ENCODE data around the gene KAZN.

GRCh38 chr1:14774225-14774624, 175.7 kb downstream of the KAZN start:
- TF ChIP-seq, protein P1, sequence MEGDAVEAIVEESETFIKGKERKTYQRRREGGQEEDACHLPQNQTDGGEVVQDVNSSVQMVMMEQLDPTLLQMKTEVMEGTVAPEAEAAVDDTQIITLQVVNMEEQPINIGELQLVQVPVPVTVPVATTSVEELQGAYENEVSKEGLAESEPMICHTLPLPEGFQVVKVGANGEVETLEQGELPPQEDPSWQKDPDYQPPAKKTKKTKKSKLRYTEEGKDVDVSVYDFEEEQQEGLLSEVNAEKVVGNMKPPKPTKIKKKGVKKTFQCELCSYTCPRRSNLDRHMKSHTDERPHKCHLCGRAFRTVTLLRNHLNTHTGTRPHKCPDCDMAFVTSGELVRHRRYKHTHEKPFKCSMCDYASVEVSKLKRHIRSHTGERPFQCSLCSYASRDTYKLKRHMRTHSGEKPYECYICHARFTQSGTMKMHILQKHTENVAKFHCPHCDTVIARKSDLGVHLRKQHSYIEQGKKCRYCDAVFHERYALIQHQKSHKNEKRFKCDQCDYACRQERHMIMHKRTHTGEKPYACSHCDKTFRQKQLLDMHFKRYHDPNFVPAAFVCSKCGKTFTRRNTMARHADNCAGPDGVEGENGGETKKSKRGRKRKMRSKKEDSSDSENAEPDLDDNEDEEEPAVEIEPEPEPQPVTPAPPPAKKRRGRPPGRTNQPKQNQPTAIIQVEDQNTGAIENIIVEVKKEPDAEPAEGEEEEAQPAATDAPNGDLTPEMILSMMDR (IDR thresholded peaks at IDR 0.05; ENCODE audit: low read length) = no peak
- TF ChIP-seq EZH2 (IDR thresholded peaks at IDR 0.05; ENCODE audit: borderline replicate concordance, low read length) = no peak
